ENCODE data around the gene ADAMTSL1. TPM values are rescaled to one million over a fixed set of nuclear protein-coding genes. Genes with fewer than 3 reads are reported as not detected.
A peak's percentile ranks its signal among the peaks of the same experiment; 100 is the strongest.

Gene ADAMTSL1
- total RNA-seq, 2 donors from 2014 or later, result 1.5 TPM; not detected in 1

DNA sequence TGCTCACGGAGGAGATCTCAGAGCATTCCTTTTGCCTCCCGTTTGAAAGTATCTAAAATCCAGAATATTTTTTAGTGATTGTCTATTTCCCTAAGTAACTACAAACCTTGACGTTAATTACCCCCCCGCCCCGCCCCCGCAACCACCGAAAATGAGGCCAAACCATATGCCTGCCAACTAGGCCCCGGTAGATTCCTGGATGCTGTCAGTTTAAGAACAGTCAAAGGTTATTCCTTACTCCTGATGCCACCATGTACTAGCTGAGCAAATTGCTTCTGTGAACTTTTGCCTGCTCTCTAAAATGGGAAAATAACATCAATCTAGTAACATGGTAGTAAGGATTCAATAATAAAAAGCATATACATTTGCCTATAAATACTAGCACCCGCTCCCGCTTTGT, 314.3 kb downstream of the ADAMTSL1 start:
- Histone ChIP-seq H3K27ac (ENCODE audit: low read depth, low read length) (no peak overlapping the region), H3K27me3 (ENCODE audit: control insufficient read depth, insufficient read depth, low read length, poor library complexity, severe bottlenecking) (no peaks in the 10 kb centered on the region), H3K4me1 (ENCODE audit: control insufficient read depth, insufficient read depth, low read length) (no peaks in the 10 kb centered on the region), H3K36me3 (ENCODE audit: control insufficient read depth, insufficient read depth, low read length) (no peaks in the 10 kb centered on the region), H3K9ac (ENCODE audit: extremely low read depth, low read length, poor library complexity, severe bottlenecking) (no peak overlapping the region), H3K4me3 (ENCODE audit: low read length) (no peak overlapping the region), H3K9me3 (ENCODE audit: control insufficient read depth, low read length) (no peaks in the 10 kb centered on the region)
- WGBS, 2 experiments (ENCODE audit: insufficient coverage in 1 of 2, insufficient read length in 1 of 2), result 96 to 98% methylated on average over 7 to 10 of the region's 10 CpGs
- DNase-seq, result no peak
- Mint-ChIP-seq H3K4me3 (no peak overlapping the region), H3K36me3 (ENCODE audit: low read depth) (no peaks in the 10 kb centered on the region), H3K4me1 (peaks cover 6% of the 10 kb centered on the region), H3K27ac (no peak overlapping the region), H3K9me3 (no peaks in the 10 kb centered on the region), H3K27me3 (ENCODE audit: insufficient read depth) (no peaks in the 10 kb centered on the region)
- no peak for TF ChIP-seq CTCF (conservative IDR thresholded peaks at IDR 0.05)

DNA sequence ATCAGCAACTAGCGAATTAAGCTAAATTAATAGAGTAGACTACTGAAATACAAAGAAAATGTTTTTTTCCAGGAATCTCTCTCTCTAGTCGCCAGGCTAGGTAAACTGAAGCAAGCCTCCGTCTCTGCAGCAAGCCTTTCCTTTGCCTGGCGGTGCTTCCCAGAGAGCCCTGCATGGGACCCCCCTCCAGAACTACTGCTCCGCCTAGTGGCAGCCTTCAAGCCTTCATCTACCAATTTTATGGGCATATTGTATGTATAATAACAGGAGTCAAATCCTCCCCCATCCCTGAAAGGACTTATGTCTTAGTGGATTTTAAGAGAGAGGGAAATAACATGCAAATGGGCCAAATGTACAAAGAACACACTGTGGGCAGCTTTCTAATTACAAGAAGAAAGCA, 317.1 kb downstream of the ADAMTSL1 start:
- Mint-ChIP-seq H3K4me3 (no peak overlapping the region), H3K27ac (no peak overlapping the region), H3K36me3 (ENCODE audit: low read depth) (no peaks in the 10 kb centered on the region), H3K27me3 (ENCODE audit: insufficient read depth) (no peaks in the 10 kb centered on the region), H3K9me3 (no peaks in the 10 kb centered on the region), H3K4me1 (peaks cover 6% of the 10 kb centered on the region)
- Histone ChIP-seq H3K4me1 (ENCODE audit: control insufficient read depth, insufficient read depth, low read length) (no peaks in the 10 kb centered on the region), H3K27me3 (ENCODE audit: control insufficient read depth, insufficient read depth, low read length, poor library complexity, severe bottlenecking) (no peaks in the 10 kb centered on the region), H3K36me3 (ENCODE audit: control insufficient read depth, insufficient read depth, low read length) (no peaks in the 10 kb centered on the region), H3K9me3 (ENCODE audit: control insufficient read depth, low read length) (no peaks in the 10 kb centered on the region), H3K9ac (ENCODE audit: extremely low read depth, low read length, poor library complexity, severe bottlenecking) (no peak overlapping the region), H3K27ac (ENCODE audit: low read depth, low read length) (no peak overlapping the region), H3K4me3 (ENCODE audit: low read length) (no peak overlapping the region)
- peak; percentile 95 for TF ChIP-seq CTCF (conservative IDR thresholded peaks at IDR 0.05)
- 34 to 60% methylated on average over 1 to 5 of the region's 5 CpGs for WGBS, 2 experiments (ENCODE audit: insufficient coverage in 1 of 2, insufficient read length in 1 of 2)
- peak; percentile 88 for DNase-seq

DNA sequence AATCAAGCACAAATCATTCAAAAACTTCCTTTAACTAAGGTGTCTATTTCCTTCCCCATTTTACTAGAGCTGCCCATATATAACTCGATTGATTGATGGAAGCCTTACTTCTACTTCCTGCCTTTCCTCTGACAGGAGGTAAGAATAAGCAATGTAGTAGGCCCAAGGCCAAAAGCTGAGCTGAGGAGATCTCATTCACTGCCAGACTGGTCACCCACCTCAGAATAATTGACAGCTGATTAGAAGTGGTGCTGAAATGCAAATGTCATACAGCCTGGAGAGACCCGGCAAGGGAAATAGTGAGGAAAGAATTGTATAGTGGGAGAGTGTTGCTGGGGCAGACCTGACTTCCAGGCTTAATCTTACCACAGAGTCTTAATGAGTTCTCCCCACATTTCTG, 319.2 kb downstream of the ADAMTSL1 start:
- no peaks in the 10 kb centered on the region for H3K36me3 Mint-ChIP-seq (ENCODE audit: low read depth)
- H3K27me3 ChIP-seq (ENCODE audit: control insufficient read depth, insufficient read depth, low read length, poor library complexity, severe bottlenecking), result no peaks in the 10 kb centered on the region
- no peak overlapping the region for H3K4me3 Mint-ChIP-seq
- no peak overlapping the region for H3K4me3 ChIP-seq (ENCODE audit: low read length)
- H3K36me3 ChIP-seq (ENCODE audit: control insufficient read depth, insufficient read depth, low read length), result no peaks in the 10 kb centered on the region
- peaks cover 4% of the 10 kb centered on the region for H3K4me1 ChIP-seq (ENCODE audit: control insufficient read depth, insufficient read depth, low read length)
- H3K9ac ChIP-seq (ENCODE audit: extremely low read depth, low read length, poor library complexity, severe bottlenecking), result no peak overlapping the region
- peaks cover 9% of the 10 kb centered on the region for H3K4me1 Mint-ChIP-seq
- TF ChIP-seq CTCF (conservative IDR thresholded peaks at IDR 0.05), result no peak
- no peaks in the 10 kb centered on the region for H3K9me3 Mint-ChIP-seq
- WGBS, 2 experiments (ENCODE audit: insufficient coverage in 1 of 2, insufficient read length in 1 of 2), result 80% methylated on average over 2 of the region's 2 CpGs; no CpG with 5 or more reads in 1 of the 2 experiments
- no peaks in the 10 kb centered on the region for H3K27me3 Mint-ChIP-seq (ENCODE audit: insufficient read depth)
- H3K9me3 ChIP-seq (ENCODE audit: control insufficient read depth, low read length), result no peaks in the 10 kb centered on the region
- H3K27ac ChIP-seq (ENCODE audit: low read depth, low read length), result no peak overlapping the region
- no peak for DNase-seq
- H3K27ac Mint-ChIP-seq, result no peak overlapping the region

Data from endodermal cell (in vitro differentiated cells).